GM19239 (cell line): Measurements from ENCODE around the gene TMEM109.

Source experiments
- DNase-seq: peaks from one replicate; pipeline ENCODE4 v3.0.0; 2011; ENCODE audit warnings: low spot score; ENCODE audit not compliant: insufficient read length
- FAIRE-seq: peaks from 2 replicates; lab custom pipeline; 2011; peaks lifted over from hg19 to GRCh38; lab: Jason Lieb, UNC

The TMEM109 gene

GRCh38 chr11:60913793-60914632 is at the start of gene TMEM109:
Gene TMEM109, plus strand, starts transcription at chr11:60914158. Its CDS starts 5,536 bp downstream, at chr11:60919694.
- FAIRE-seq: peak; percentile 99
- DNase-seq: no peak

- no peak for DNase-seq
- FAIRE-seq: no peak
These were observed 49.0 kb upstream of the TMEM109 start for GRCh38 chr11:60864856-60865513.

DNA sequence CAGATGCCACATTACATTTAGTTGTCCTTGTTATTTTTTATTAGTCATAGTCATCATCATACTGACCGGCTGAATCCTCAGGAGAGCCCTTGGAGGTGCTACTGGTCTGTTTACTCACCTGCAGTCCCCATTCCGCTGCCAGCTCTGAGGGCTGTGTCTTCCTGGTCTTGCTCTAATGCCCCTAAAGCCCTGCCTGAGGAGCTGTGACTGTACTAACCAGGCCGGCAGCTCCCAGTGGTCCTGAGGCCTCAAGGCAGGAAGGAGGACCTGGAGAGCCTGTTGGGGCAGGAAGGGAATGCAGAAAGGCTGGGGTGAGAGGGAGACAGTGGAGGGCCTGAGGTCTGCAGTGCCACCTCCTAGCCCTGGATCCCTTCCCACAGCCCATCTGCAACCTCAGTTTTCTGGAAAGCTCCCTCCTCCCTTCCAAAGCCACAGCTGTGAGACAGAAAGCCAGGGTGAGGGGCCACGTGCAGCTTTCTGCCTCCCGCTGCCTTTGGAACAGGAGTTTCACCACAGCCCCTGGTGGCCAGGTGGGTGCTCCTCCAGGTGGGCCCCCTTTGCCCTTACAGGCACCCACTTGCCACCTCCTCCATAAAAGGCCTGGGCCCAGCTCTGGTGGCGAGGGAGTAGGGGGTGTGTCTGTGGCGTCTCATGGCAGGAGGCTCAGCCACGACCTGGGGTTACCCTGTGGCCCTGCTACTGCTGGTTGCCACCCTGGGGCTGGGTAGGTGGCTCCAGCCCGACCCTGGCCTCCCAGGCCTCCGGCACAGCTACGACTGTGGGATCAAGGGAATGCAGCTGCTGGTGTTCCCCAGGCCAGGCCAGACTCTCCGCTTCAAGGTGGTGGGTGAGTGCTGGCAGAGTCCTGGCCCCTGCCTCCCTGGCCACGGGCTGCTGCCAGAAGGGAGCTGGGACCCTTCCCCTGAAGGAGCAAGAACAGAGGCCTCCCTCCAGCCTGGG is 46.8 kb upstream of the TMEM109 start, which contains the start of gene ZP1:
Gene ZP1 (plus strand): TSS at position 632 of the 960 bp plus-strand sequence. CDS start 20 bp downstream, at position 652.
- FAIRE-seq: no peak
- DNase-seq: no peak

DNA sequence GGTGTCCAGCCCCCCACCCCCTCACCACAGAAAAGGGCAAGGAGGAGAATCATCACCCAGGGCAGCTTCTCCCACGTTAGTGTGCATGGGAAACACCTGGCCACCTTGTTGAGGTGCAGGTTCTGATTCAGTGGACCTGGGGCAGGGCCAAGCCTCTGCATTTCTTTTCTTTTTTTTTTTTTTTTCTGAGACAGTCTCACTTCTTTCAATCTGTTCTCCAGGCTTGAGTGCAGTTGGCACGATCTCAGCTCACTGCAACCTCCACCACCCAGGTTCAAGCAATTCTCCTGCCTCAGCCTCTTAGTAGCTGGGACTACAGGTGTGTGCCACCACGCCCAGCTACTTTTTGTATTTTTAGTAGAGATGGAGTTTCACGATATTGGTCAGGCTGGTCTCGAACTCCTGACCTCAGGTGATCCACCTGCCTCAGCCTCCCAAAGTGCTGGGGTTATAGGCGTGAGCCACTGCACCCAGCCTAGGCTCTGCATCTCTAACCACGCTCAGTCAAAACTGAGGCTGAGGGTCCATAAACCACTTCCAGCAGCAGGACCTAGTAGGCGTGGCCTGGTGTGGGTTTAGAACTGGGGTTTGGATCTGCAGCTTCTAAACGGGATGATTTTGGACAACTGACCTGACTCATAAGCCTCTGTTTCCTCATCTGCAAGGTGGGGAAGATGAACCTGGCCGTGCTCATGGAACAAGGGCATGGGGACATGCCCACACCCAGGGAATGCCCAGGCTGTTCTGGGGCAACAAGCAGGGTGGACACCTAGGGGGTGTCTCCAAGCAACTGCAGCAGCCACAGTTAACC is 45.9 kb upstream of the TMEM109 start:
- no peak for FAIRE-seq
- DNase-seq: no peak

- FAIRE-seq: no peak
- DNase-seq: no peak
These were observed 45.1 kb upstream of the TMEM109 start for GRCh38 chr11:60868682-60869450.

DNA sequence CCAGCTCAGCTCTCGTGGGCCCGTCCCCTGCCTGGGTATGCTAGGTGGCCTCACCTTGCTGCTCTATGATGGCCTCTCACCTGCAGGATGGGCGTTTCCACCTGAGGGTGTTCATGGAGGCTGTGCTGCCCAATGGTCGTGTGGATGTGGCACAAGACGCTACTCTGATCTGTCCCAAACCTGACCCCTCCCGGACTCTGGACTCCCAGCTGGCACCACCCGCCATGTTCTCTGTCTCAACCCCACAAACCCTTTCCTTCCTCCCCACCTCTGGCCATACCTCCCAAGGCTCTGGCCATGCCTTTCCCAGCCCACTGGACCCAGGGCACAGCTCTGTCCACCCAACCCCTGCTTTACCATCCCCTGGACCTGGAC is 44.5 kb upstream of the TMEM109 start:
- no peak for FAIRE-seq
- DNase-seq: no peak

DNA sequence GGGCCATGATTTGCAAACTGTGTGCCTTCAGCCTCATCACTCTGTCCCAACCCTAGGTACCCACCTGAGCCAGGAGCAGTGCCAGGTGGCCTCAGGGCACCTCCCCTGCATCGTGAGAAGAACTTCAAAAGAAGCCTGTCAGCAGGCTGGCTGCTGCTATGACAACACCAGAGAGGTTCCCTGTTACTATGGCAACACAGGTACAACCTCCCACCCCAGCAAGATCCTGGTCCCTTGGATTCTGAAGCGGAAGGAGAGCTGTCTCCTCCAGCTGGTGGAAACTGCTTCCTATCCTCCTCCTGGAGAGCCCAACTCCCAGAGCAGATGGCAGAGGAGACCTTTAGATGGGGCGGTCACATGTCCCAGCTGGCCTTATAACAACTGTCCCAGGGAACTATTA is 43.7 kb upstream of the TMEM109 start:
- FAIRE-seq: no peak

DNA sequence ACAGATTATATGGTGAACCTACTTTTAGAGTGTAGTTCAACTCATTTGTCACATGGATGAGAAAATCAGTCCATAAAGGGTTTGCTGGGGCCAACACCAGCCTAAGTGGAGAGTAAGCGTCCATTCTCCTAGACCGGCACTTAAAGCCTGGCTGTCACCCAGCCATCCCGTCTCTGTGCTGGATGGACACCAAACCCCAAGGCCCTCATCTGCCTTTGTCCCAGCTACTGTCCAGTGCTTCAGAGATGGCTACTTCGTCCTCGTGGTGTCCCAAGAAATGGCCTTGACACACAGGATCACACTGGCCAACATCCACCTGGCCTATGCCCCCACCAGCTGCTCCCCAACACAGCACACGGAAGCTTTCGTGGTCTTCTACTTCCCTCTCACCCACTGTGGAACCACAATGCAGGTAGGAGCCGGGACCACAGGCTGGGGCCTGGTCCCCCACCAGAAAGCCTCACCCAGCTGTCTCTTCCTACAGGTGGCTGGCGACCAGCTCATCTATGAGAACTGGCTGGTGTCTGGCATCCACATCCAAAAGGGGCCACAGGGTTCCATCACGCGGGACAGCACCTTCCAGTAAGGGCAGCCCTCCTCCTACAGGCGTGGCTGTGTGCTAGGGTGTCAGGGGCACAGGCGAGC is 43.1 kb upstream of the TMEM109 start:
- DNase-seq (no peak), FAIRE-seq (no peak)

More for the DNA sequence above, 43.7 kb upstream of the TMEM109 start:
- DNase-seq: no peak

GRCh38 chr11:60871378-60872061 is 42.4 kb upstream of the TMEM109 start:
- FAIRE-seq (no peak), DNase-seq (no peak)

DNA sequence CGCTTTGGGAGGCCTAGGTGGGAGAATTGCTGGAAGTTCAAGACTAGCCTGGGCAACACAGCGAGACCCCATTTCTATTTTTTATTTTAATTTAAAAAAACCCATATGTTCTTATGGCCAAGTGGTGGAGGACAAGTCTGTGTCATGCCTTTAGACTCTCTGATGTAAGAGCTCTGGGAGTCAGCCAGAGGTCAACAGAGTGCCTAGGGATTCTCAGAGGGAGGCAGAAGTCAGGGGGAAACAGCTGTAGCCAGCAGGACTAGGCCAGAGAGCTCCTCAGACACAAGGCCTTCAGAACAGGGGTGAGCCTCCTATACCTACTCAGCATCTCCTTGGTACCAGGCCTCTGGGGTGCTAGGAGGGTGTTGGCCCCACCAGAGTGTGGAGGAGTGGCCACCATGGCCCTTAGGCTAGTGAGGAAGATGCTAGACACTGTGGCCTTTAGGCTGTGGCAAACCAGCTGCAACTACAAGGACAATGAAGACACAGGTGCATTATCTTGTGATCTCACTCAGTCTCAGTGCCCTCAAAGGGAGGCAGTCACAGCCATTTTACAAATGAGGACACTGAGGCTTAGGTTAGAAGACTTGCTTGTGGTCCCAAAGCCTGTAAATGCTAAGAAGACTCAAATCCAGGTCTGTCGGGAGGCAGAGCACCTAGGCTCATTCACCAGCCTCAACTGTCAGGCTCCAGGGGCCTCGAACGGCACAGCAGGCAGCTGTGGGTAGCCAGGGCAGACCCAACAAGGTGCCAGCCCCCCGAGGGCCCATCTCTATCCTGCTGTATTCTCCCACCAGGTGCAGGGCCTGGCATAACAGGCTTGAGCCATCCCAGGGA is 41.6 kb upstream of the TMEM109 start:
- DNase-seq (no peak), FAIRE-seq (no peak)

GRCh38 chr11:60872961-60873524 is 40.9 kb upstream of the TMEM109 start:
- FAIRE-seq (no peak), DNase-seq (no peak)

DNA sequence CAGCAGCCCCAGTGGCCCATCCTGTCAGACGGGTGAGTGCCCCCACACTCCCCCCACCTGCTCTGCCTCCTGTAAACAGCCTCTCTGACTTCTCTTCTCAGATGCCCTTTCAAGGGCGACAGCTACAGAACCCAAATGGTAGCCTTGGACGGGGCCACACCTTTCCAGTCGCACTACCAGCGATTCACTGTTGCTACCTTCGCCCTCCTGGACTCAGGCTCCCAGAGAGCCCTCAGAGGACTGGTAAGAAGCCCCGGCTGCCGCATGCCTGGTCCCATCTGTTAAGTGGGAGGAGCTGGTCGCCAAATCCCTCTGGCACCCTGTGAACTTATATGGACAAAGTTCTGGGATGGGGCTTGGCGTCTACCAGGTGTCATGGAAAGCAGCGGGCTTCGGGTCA is 40.4 kb upstream of the TMEM109 start:
- no peak for FAIRE-seq
- no peak for DNase-seq

GRCh38 chr11:60874421-60875365 is 39.3 kb upstream of the TMEM109 start:
- FAIRE-seq (no peak), DNase-seq (no peak)

DNA sequence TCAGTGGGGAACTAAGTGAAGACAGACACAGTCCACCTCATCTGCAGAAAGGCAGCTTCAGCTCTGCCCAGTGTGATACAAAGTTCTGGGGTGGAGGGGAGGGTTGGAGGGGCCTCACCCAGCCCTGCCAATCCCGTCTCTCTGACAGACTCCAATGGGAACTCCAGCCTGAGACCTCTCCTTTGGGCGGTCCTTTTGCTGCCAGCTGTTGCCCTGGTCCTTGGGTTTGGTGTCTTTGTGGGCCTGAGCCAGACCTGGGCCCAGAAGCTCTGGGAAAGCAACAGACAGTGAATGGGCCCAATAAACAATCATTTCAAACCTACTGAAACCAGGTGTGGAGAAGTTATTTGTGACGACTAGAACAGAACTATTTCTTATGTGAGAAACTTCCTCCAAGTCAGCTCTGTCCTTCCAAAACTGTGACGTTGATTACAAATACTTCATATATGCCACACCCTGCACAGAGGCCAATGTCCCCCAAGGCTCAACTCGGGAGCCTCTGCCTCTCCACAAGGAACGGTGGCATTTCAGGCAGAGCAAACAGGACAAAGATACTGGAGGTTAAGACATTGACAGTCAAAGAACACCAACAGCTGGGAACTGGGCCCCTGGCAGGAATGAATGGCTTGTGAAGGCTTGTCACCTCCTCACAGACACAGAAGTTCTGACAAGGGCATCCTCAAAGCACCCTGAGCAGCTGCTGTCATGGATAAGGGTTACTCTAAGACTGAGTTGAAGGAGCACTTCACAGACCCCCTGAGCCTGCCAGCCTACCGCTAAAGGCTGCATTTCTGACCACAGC is 38.4 kb upstream of the TMEM109 start:
- DNase-seq: no peak
- no peak for FAIRE-seq

GRCh38 chr11:60876168-60876485 is 37.8 kb upstream of the TMEM109 start:
- DNase-seq (no peak), FAIRE-seq (no peak)
